ENCODE results near the gene CARD16.

The CARD16 gene

DNA sequence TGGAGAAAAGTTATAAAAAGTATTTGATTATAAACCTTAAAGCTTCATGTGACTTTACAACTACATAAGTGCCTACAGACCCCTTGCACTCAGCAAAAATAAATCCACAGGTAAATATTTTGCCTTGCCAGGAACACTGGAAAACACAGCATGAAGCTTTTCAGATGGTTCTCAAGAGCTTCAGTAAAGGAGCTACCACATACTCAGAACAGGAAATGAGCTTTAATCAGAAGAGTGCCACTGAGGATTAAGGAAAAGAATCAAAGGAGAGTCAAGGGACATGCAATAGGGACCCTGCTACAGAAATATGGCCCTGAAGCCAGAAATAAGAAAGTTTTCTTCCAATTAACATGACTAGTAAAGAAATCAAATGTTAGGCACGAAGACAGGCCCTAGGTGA, 11.4 kb downstream of the CARD16 start:
- Histone ChIP-seq H3K9ac (ENCODE audit: low read length) (no peak overlapping the region), H3K27me3 (ENCODE audit: insufficient read depth, low read length, poor library complexity) (no peaks in the 10 kb centered on the region), H3K79me1 (ENCODE audit: low read length) (no peaks in the 10 kb centered on the region), H3K79me2 (ENCODE audit: control insufficient read depth, insufficient read depth, low read length) (no peaks in the 10 kb centered on the region), H3K23ac (ENCODE audit: low read length) (no peak overlapping the region), H3K4me3 (ENCODE audit: low read length) (no peak overlapping the region), H2AK5ac (ENCODE audit: low read length) (no peak overlapping the region), H3K36me3 (ENCODE audit: control insufficient read depth, insufficient read depth, low read length) (no peaks in the 10 kb centered on the region), H4K5ac (ENCODE audit: low read length) (no peak overlapping the region), H2BK120ac (ENCODE audit: low read depth, low read length) (no peak overlapping the region), H3K27ac (ENCODE audit: low read depth, low read length) (no peak overlapping the region), H2BK5ac (ENCODE audit: low read length) (no peak overlapping the region), H3K56ac (ENCODE audit: low read length) (no peak overlapping the region), H2BK15ac (replicated peaks; ENCODE audit: low read depth) (no peak overlapping the region), H3K18ac (ENCODE audit: low read length) (no peak overlapping the region), H3K4ac (ENCODE audit: low read depth, low read length) (no peak overlapping the region), H3K4me2 (ENCODE audit: low read length) (no peak overlapping the region), H3K4me1 (ENCODE audit: control insufficient read depth, low read depth, low read length) (no peaks in the 10 kb centered on the region), H4K8ac (ENCODE audit: low read depth, low read length) (no peak overlapping the region)
- WGBS (ENCODE audit: extremely low coverage, insufficient coverage, low lambda C conversion rate): no CpG with 5 or more reads among the region's 1 CpG
- no peak for DNase-seq

DNA sequence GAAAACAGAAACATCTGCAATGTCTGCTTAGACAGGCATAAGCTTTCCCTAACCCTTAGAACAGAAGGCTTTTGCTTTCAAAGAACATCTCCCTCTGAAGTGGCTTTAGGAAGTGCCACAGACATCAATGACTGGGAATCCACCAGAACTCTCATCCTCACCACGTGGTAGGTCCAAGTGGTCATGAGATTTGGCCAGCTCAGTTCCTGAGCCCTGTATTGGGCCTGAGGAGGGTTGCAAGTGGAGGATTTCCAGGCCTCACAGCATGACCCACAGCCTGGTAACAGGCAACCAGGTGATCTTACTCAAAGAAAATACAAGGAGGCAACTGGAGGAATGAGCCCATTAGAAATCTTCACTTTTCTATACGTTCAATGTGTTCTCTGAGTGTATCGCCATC, 11.8 kb downstream of the CARD16 start:
- Histone ChIP-seq H3K79me2 (ENCODE audit: control insufficient read depth, insufficient read depth, low read length) (no peaks in the 10 kb centered on the region), H3K79me1 (ENCODE audit: low read length) (no peaks in the 10 kb centered on the region), H3K23ac (ENCODE audit: low read length) (no peak overlapping the region), H3K4ac (ENCODE audit: low read depth, low read length) (no peak overlapping the region), H4K8ac (ENCODE audit: low read depth, low read length) (no peak overlapping the region), H3K4me2 (ENCODE audit: low read length) (no peak overlapping the region), H4K5ac (ENCODE audit: low read length) (no peak overlapping the region), H3K27ac (ENCODE audit: low read depth, low read length) (no peak overlapping the region), H2BK15ac (replicated peaks; ENCODE audit: low read depth) (no peak overlapping the region), H3K18ac (ENCODE audit: low read length) (no peak overlapping the region), H2BK120ac (ENCODE audit: low read depth, low read length) (no peak overlapping the region), H3K27me3 (ENCODE audit: insufficient read depth, low read length, poor library complexity) (no peaks in the 10 kb centered on the region), H3K9ac (ENCODE audit: low read length) (no peak overlapping the region), H2BK5ac (ENCODE audit: low read length) (no peak overlapping the region), H3K4me3 (ENCODE audit: low read length) (no peak overlapping the region), H2AK5ac (ENCODE audit: low read length) (no peak overlapping the region), H3K56ac (ENCODE audit: low read length) (no peak overlapping the region), H3K4me1 (ENCODE audit: control insufficient read depth, low read depth, low read length) (no peaks in the 10 kb centered on the region), H3K36me3 (ENCODE audit: control insufficient read depth, insufficient read depth, low read length) (no peaks in the 10 kb centered on the region)
- WGBS (ENCODE audit: extremely low coverage, insufficient coverage, low lambda C conversion rate): 100% methylated on average over 1 of the region's 3 CpGs
- no peak for DNase-seq

DNA sequence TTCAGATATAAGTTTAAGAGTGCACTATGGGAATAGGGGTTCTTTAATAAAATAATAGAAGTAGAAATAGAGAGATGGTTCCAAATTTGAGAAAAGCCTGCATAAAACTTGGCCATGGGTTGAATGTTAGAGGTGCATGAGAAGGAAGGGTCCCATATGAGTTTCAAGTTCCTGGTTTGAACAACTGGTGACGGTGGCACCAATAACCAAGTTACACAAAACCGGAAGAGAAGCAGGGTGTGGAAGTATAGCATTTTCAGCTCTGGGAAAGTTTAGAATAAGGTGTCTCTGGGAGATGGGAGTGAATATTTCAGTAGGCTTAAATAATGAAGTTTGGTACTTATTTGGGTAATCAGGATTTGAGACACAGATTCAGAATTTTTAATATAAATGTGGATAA, 12.6 kb downstream of the CARD16 start:
- Histone ChIP-seq H3K56ac (ENCODE audit: low read length) (no peak overlapping the region), H2BK5ac (ENCODE audit: low read length) (no peak overlapping the region), H3K4ac (ENCODE audit: low read depth, low read length) (no peak overlapping the region), H4K5ac (ENCODE audit: low read length) (no peak overlapping the region), H3K79me1 (ENCODE audit: low read length) (no peaks in the 10 kb centered on the region), H2BK15ac (replicated peaks; ENCODE audit: low read depth) (no peak overlapping the region), H3K36me3 (ENCODE audit: control insufficient read depth, insufficient read depth, low read length) (no peaks in the 10 kb centered on the region), H3K18ac (ENCODE audit: low read length) (no peak overlapping the region), H3K9ac (ENCODE audit: low read length) (no peak overlapping the region), H3K23ac (ENCODE audit: low read length) (no peak overlapping the region), H4K8ac (ENCODE audit: low read depth, low read length) (no peak overlapping the region), H3K4me2 (ENCODE audit: low read length) (no peak overlapping the region), H3K4me1 (ENCODE audit: control insufficient read depth, low read depth, low read length) (no peaks in the 10 kb centered on the region), H3K4me3 (ENCODE audit: low read length) (no peak overlapping the region), H3K79me2 (ENCODE audit: control insufficient read depth, insufficient read depth, low read length) (no peaks in the 10 kb centered on the region), H3K27me3 (ENCODE audit: insufficient read depth, low read length, poor library complexity) (no peaks in the 10 kb centered on the region), H2AK5ac (ENCODE audit: low read length) (no peak overlapping the region), H2BK120ac (ENCODE audit: low read depth, low read length) (no peak overlapping the region), H3K27ac (ENCODE audit: low read depth, low read length) (no peak overlapping the region)
- DNase-seq: no peak
- no CpG with 5 or more reads among the region's 2 CpGs for WGBS (ENCODE audit: extremely low coverage, insufficient coverage, low lambda C conversion rate)

DNA sequence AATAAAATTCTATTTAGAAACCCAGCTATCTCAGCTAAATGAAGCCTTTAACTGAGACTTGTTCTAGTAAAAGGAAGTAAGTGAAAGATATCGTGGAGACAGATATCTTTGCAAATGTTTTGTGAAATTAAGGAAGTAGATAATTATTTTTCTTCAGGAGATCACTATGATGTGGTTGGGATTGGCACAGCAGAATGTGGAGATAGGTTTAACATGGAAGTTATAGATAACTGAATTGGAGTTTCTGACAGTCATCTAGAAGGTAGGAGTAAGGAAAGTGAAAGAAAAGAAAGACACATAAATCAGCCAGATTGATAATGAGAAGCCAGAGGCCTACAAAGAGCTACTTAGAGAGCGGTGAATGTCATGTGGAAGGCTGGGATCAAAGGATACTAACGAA, 17.5 kb downstream of the CARD16 start:
- H3K23ac ChIP-seq (ENCODE audit: low read length): no peak overlapping the region
- H3K79me1 ChIP-seq (ENCODE audit: low read length): no peaks in the 10 kb centered on the region
- no peaks in the 10 kb centered on the region for H3K79me2 ChIP-seq (ENCODE audit: control insufficient read depth, insufficient read depth, low read length)
- no peaks in the 10 kb centered on the region for H3K27me3 ChIP-seq (ENCODE audit: insufficient read depth, low read length, poor library complexity)
- no peak overlapping the region for H2BK5ac ChIP-seq (ENCODE audit: low read length)
- H2BK120ac ChIP-seq (ENCODE audit: low read depth, low read length): no peak overlapping the region
- no peak overlapping the region for H3K9ac ChIP-seq (ENCODE audit: low read length)
- H3K4me1 ChIP-seq (ENCODE audit: control insufficient read depth, low read depth, low read length): no peaks in the 10 kb centered on the region
- H3K4me2 ChIP-seq (ENCODE audit: low read length): no peak overlapping the region
- no peak overlapping the region for H3K18ac ChIP-seq (ENCODE audit: low read length)
- H3K36me3 ChIP-seq (ENCODE audit: control insufficient read depth, insufficient read depth, low read length): no peaks in the 10 kb centered on the region
- H3K4me3 ChIP-seq (ENCODE audit: low read length): no peak overlapping the region
- H3K27ac ChIP-seq (ENCODE audit: low read depth, low read length): no peak overlapping the region
- H4K8ac ChIP-seq (ENCODE audit: low read depth, low read length): no peak overlapping the region
- H4K5ac ChIP-seq (ENCODE audit: low read length): no peak overlapping the region
- no peak overlapping the region for H2BK15ac ChIP-seq (replicated peaks; ENCODE audit: low read depth)
- H3K56ac ChIP-seq (ENCODE audit: low read length): no peak overlapping the region
- no peak for DNase-seq
- H3K4ac ChIP-seq (ENCODE audit: low read depth, low read length): no peak overlapping the region
- no peak overlapping the region for H2AK5ac ChIP-seq (ENCODE audit: low read length)
- no CpG with 5 or more reads among the region's 3 CpGs for WGBS (ENCODE audit: extremely low coverage, insufficient coverage, low lambda C conversion rate)

DNA sequence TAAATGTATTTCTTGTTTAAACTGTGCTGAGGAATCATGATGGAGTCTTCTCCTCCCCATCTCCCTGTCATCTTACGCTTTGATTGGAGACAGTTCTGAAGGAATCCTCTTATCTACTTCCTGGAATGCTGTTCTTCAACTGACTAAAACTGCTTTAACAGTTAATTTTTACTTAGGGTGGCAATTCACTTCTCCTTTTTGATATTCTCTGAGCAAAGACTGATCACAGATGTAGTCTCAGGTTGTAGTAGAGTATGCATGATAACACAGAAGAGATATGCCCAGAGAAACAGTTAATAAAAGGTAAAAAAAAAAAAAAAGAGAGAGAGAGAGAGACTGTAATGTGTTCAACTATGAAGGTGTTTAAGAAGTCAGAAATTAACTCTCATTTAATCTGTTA, 20.7 kb downstream of the CARD16 start:
- Histone ChIP-seq H2AK5ac (ENCODE audit: low read length) (no peak overlapping the region), H2BK5ac (ENCODE audit: low read length) (no peak overlapping the region), H3K23ac (ENCODE audit: low read length) (no peak overlapping the region), H3K4ac (ENCODE audit: low read depth, low read length) (no peak overlapping the region), H3K27me3 (ENCODE audit: insufficient read depth, low read length, poor library complexity) (no peaks in the 10 kb centered on the region), H3K79me1 (ENCODE audit: low read length) (no peaks in the 10 kb centered on the region), H3K18ac (ENCODE audit: low read length) (no peak overlapping the region), H4K8ac (ENCODE audit: low read depth, low read length) (no peak overlapping the region), H3K9ac (ENCODE audit: low read length) (no peak overlapping the region), H3K79me2 (ENCODE audit: control insufficient read depth, insufficient read depth, low read length) (no peaks in the 10 kb centered on the region), H3K56ac (ENCODE audit: low read length) (no peak overlapping the region), H2BK15ac (replicated peaks; ENCODE audit: low read depth) (no peak overlapping the region), H3K4me3 (ENCODE audit: low read length) (no peak overlapping the region), H2BK120ac (ENCODE audit: low read depth, low read length) (no peak overlapping the region), H4K5ac (ENCODE audit: low read length) (no peak overlapping the region), H3K27ac (ENCODE audit: low read depth, low read length) (no peak overlapping the region), H3K4me2 (ENCODE audit: low read length) (no peak overlapping the region), H3K4me1 (ENCODE audit: control insufficient read depth, low read depth, low read length) (no peaks in the 10 kb centered on the region), H3K36me3 (ENCODE audit: control insufficient read depth, insufficient read depth, low read length) (no peaks in the 10 kb centered on the region)
- peak; percentile 36 for DNase-seq
- WGBS (ENCODE audit: extremely low coverage, insufficient coverage, low lambda C conversion rate): no CpG with 5 or more reads among the region's 1 CpG

DNA sequence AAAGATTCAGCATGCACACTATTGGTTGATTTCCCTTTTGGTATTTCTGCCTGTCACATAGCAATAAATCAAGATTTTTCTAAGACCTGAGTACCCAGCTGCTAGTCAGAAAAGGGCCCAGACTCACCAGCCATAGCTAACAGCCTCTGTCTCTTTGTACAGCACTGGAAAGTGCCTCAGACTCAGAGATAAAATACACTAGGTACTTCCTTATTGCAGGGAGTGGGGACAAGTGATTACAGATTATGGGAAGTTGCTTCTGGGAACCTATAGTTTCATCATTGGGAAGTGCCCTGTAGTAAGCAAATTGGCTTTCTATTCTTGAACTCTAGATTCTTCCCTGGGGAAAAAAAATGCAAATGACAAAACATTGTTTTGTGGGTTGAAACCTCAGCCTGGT, 22.1 kb downstream of the CARD16 start, which contains the start of gene CASP5:
TSS of gene CASP5 (minus strand) at position 166 of the 400 bp plus-strand sequence. CDS start at position 134, 32 bp downstream.
- Histone ChIP-seq H2AK5ac (ENCODE audit: low read length) (no peak within 1 kb of the TSS), H3K4me2 (ENCODE audit: low read length) (no peak within 1 kb of the TSS), H2BK15ac (replicated peaks; ENCODE audit: low read depth) (no peak within 1 kb of the TSS), H2BK5ac (ENCODE audit: low read length) (no peak within 1 kb of the TSS), H3K18ac (ENCODE audit: low read length) (no peak within 1 kb of the TSS), H3K36me3 (ENCODE audit: control insufficient read depth, insufficient read depth, low read length) (no peaks in the 10 kb centered on the region), H4K8ac (ENCODE audit: low read depth, low read length) (no peak within 1 kb of the TSS), H3K56ac (ENCODE audit: low read length) (no peak within 1 kb of the TSS), H3K4ac (ENCODE audit: low read depth, low read length) (no peak within 1 kb of the TSS), H3K27ac (ENCODE audit: low read depth, low read length) (no peak within 1 kb of the TSS), H3K23ac (ENCODE audit: low read length) (no peak within 1 kb of the TSS), H2BK120ac (ENCODE audit: low read depth, low read length) (no peak within 1 kb of the TSS), H3K4me1 (ENCODE audit: control insufficient read depth, low read depth, low read length) (no peaks in the 10 kb centered on the region), H3K79me2 (ENCODE audit: control insufficient read depth, insufficient read depth, low read length) (no peaks in the 10 kb centered on the region), H3K9ac (ENCODE audit: low read length) (no peak within 1 kb of the TSS), H4K5ac (ENCODE audit: low read length) (no peak within 1 kb of the TSS), H3K79me1 (ENCODE audit: low read length) (no peaks in the 10 kb centered on the region), H3K4me3 (ENCODE audit: low read length) (no peak within 1 kb of the TSS), H3K27me3 (ENCODE audit: insufficient read depth, low read length, poor library complexity) (no peaks in the 10 kb centered on the region)
- DNase-seq: no peak

Measured in mesendoderm (in vitro differentiated cells).